Stimulated activated CD8-positive, alpha-beta memory T cell treated with anti-CD3 and anti-CD28 coated beads, Interleukin-2, amount 100 ng/mL, for 48 hours (primary cell): ENCODE data around the gene ARHGEF33.
"Not testable (repeated sequence)": the region's sequence is repeated elsewhere in the genome, so short reads cannot be mapped to it uniquely, and the experiment has no call there.

ENCODE experiments used
- DNase-seq, 2 donors: peaks; one replicate each; pipeline ENCODE4 v3.0.0-alpha.2; 2020; ENCODE audit warnings: low read depth in 2 of 2

ARHGEF33 gene

GRCh38 chr2:38909872-38910271, 20.2 kb downstream of the ARHGEF33 start:
- DNase-seq = no peak

GRCh38 chr2:38911191-38911590, 21.5 kb downstream of the ARHGEF33 start:
- no peak for DNase-seq

- DNase-seq = no peak
Measured at GRCh38 chr2:38912619-38913018, 22.9 kb downstream of the ARHGEF33 start.

GRCh38 chr2:38922389-38922788, 32.7 kb downstream of the ARHGEF33 start:
- no peak for DNase-seq

GRCh38 chr2:38922902-38923301, 33.2 kb downstream of the ARHGEF33 start:
- DNase-seq = no peak

GRCh38 chr2:38925982-38926381, 36.3 kb downstream of the ARHGEF33 start:
- no peak for DNase-seq

GRCh38 chr2:38930600-38930999, 40.9 kb downstream of the ARHGEF33 start:
- DNase-seq = no peak

- no peak for DNase-seq
Measured at GRCh38 chr2:38932586-38932985, 42.9 kb downstream of the ARHGEF33 start.

- no peak for DNase-seq
Measured at GRCh38 chr2:38933653-38934052, 44.0 kb downstream of the ARHGEF33 start.

- DNase-seq = no peak
Measured at GRCh38 chr2:38934742-38935141, 45.1 kb downstream of the ARHGEF33 start.

- no peak for DNase-seq
Measured at GRCh38 chr2:38935568-38936172, 46.0 kb downstream of the ARHGEF33 start.

GRCh38 chr2:38936516-38936915, 46.8 kb downstream of the ARHGEF33 start:
- DNase-seq = not testable (repeated sequence)

- no peak for DNase-seq
Measured at GRCh38 chr2:38937548-38937947, 47.9 kb downstream of the ARHGEF33 start.

GRCh38 chr2:38940746-38941145, 51.1 kb downstream of the ARHGEF33 start:
- DNase-seq = no peak

- DNase-seq = no peak
Measured at GRCh38 chr2:38943784-38944183, 54.1 kb downstream of the ARHGEF33 start.

GRCh38 chr2:38945372-38945771, 55.7 kb downstream of the ARHGEF33 start:
- no peak for DNase-seq

GRCh38 chr2:38945911-38946310, 56.2 kb downstream of the ARHGEF33 start:
- DNase-seq = no peak

- DNase-seq = peak; percentile 36 to 49
Measured at GRCh38 chr2:38947241-38948239, 57.9 kb downstream of the ARHGEF33 start.

GRCh38 chr2:38948387-38948882, 58.8 kb downstream of the ARHGEF33 start:
- no peak for DNase-seq

- no peak for DNase-seq
Measured at GRCh38 chr2:38948995-38949394, 59.3 kb downstream of the ARHGEF33 start.

GRCh38 chr2:38951766-38952165, 62.1 kb downstream of the ARHGEF33 start:
- DNase-seq = no peak

GRCh38 chr2:38957972-38958371, 68.3 kb downstream of the ARHGEF33 start:
- no peak for DNase-seq

- no peak for DNase-seq
Measured at GRCh38 chr2:38959466-38959865, 69.8 kb downstream of the ARHGEF33 start.
